HTR-8/SVneo (cell line): Measurements from ENCODE around the gene PTPRU.
"Not testable (repeated sequence)": the region's sequence is repeated elsewhere in the genome, so short reads cannot be mapped to it uniquely, and the experiment has no call there.

Source experiments
- DNase-seq: peaks from one replicate; pipeline ENCODE4 v3.0.0; 2011; ENCODE audit warnings: low spot score, mixed read lengths; ENCODE audit not compliant: insufficient read length
- FAIRE-seq: peaks from 2 replicates; lab custom pipeline; 2011; peaks lifted over from hg19 to GRCh38; lab: Jason Lieb, UNC

The PTPRU gene

GRCh38 chr1:29218223-29218622, 18.1 kb upstream of the PTPRU start:
- no peak for DNase-seq

DNA sequence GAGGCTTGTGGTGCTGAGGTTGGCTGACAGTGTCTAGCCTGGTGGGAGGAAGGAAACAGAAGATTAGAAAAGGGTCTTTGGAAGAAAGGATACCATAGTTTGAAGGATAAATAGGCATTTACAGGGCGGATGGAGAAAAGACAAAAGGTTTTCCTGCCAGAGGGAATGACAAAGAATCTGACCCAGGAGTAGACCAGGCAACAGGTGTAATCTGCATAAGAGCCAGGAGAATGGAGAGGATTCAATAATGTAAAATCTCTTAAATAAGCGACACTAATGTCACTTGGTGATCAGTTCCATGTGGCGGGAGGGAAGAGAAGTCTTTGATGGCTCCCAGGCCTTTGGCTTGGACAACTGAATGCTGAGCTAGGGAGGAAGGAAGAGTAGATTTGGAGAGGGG, 15.0 kb upstream of the PTPRU start:
- DNase-seq (no peak), FAIRE-seq (no peak)

More at GRCh38 chr1:29218223-29218622, 18.1 kb upstream of the PTPRU start:
- no peak for FAIRE-seq

DNA sequence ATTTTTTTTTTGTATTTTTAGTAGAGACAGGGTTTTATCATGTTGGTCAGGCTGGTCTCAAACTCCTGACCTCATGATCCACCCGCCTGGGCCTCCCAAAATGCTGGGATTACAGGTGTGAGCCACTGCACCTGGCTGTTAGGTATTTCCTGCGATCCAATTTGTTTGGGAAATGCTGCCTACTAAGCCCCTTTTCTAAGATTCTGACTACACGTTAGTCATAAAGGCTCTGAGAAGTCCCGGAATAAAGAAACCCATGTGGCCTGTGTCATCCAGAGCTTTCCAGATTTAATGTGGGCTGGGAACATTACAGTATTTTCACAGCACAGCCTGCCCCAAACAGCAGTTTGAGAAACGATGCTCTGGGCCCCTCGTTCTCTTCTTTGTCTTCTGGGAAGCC, 14.1 kb upstream of the PTPRU start:
- DNase-seq, FAIRE-seq: not testable (repeated sequence)

- no peak for DNase-seq
- FAIRE-seq, result no peak
Observed at GRCh38 chr1:29222686-29223085, 13.6 kb upstream of the PTPRU start.

- no peak for FAIRE-seq
- no peak for DNase-seq
Observed at GRCh38 chr1:29223521-29223920, 12.8 kb upstream of the PTPRU start.

GRCh38 chr1:29224356-29224837, 11.9 kb upstream of the PTPRU start:
- FAIRE-seq (no peak), DNase-seq (no peak)

DNA sequence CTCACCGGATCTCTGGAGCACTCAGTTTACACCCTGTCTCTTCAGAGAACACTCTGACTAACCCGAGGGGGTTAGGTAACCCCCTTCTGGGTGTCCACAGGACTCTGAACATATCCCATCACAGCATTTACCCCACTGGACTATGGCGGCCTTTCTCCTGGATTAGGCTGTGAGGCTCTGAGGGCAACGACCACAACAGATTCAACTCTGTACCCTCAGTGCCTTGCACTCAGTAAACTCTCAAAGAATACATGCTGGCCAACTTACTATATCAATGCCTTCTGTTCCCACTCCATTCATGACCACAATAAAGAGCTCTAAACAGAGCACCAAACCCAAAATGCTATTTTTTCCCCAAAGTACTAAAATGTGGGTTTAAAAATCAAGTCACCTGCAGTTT, 11.0 kb upstream of the PTPRU start:
- DNase-seq, result no peak
- no peak for FAIRE-seq

- no peak for DNase-seq
- FAIRE-seq, result no peak
Observed at GRCh38 chr1:29227511-29227910, 8.8 kb upstream of the PTPRU start.

DNA sequence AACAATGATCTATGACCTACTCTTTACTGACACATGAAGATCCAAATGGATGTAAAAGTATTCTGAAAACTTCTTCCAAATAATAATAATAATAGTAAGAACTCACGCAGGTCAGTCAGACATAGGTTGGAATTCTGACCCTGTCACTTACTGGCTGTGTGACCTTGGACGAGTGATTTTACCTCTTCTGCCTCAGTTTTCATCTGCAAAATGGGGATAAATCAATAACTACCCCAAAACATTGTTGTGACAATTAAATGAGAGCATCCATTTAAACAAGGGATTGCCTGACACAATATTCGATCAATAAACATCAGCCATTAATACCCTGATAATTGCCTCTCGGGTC, 6.1 kb upstream of the PTPRU start:
- DNase-seq (no peak), FAIRE-seq (no peak)

- peak; percentile 87 for DNase-seq
Observed at GRCh38 chr1:29230553-29231378, 5.6 kb upstream of the PTPRU start, which contains the start of gene MECR. TSS of gene MECR (minus strand) at chr1:29230934. CDS start at chr1:29230906, 28 bp downstream.

GRCh38 chr1:29232387-29232786, 3.9 kb upstream of the PTPRU start:
- FAIRE-seq, result no peak
- DNase-seq, result no peak

More at GRCh38 chr1:29230553-29231378, 5.6 kb upstream of the PTPRU start, which contains the start of gene MECR:
- peak; percentile 91 for FAIRE-seq

- no peak for DNase-seq
- FAIRE-seq, result no peak
Observed at GRCh38 chr1:29233693-29234092, 2.6 kb upstream of the PTPRU start.

GRCh38 chr1:29234471-29234870, 1.9 kb upstream of the PTPRU start:
- FAIRE-seq (no peak), DNase-seq (no peak)

DNA sequence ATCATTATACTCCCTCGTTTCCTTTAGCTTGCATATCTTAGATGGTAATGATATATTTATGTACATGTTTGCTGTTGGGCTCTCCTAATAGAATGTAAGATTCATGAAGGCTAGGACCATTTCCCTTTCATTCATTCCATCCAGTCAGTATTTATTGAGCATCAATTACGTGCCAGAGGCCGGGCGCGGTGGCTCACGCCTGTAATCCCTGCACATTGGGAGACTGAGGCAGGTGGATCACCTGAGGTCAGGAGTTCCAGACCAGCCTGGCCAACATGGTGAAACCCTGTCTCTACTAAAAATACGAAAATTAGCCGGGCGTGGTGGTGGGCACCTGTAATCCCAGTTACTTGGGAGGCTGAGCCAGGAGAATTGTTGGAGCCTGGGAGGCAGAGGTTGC, 1.4 kb upstream of the PTPRU start:
- FAIRE-seq, DNase-seq: not testable (repeated sequence)

- FAIRE-seq, result peak; percentile 91
Observed at GRCh38 chr1:29236712-29237128, 398 bp downstream of the PTPRU start.

DNA sequence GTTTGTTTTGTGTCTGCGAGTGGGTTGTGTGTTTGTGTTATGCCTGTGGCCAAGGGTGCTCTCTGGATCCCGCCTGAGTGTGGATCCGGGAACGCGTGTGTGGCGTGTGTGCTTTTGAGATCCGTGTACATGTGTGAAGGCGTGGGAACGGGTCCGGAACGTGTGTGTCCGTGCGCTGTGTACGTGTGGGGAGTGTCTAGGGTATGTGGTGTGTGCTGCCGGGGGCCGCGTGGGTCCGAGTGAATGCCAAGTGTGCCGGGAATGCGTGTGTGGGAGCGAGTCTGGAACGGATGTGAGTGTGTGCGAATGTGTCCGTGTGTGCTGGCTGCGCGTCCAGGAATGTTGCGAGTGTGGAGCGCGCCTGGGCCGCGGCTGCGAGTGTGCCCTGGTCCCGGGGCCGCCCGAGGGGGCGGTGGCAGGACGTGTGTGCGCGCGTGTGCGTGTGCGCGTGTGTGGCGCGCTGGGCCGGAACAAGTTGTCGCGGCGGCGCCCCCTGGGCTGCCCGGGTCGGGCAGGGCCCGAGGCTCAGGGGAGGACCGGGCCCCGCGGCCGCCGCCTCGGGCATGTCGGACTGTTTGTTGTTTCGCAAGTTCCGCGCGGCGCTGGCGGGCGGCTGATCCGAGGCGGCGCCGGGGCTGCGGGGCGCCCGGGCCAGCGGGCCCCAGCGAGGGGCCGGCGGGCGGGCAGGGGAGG, 953 bp downstream of the PTPRU start:
- no peak for FAIRE-seq
- peak; percentile 29 for DNase-seq

More at GRCh38 chr1:29236712-29237128, 398 bp downstream of the PTPRU start:
- no peak for DNase-seq

- FAIRE-seq, result no peak
- DNase-seq, result no peak
Observed at GRCh38 chr1:29237852-29238619, 1.7 kb downstream of the PTPRU start.

- DNase-seq (no peak), FAIRE-seq (no peak)
Observed at GRCh38 chr1:29238620-29239002, 2.3 kb downstream of the PTPRU start.

- DNase-seq (peak; percentile 38), FAIRE-seq (no peak)
Observed at GRCh38 chr1:29239142-29239541, 2.8 kb downstream of the PTPRU start.

GRCh38 chr1:29240400-29240837, 4.1 kb downstream of the PTPRU start:
- FAIRE-seq, result no peak

More at GRCh38 chr1:29240400-29240837, 4.1 kb downstream of the PTPRU start:
- DNase-seq, result no peak
